Mucosa of rectum (tissue), 2 donors: ENCODE results near the gene COBL.

Experiments used
- H3K27ac ChIP-seq, 2 donors: one replicate each; pipeline ENCODE4 v1.7.0; 2013; ENCODE audit warnings: inconsistent platforms in 2 of 2, low read depth in 2 of 2, low read length in 2 of 2
- H3K27me3 ChIP-seq, 2 donors: one replicate each; pipeline ENCODE4 v1.7.0; 2013; ENCODE audit warnings: low read length in 2 of 2; ENCODE audit not compliant: control insufficient read depth in 2 of 2, insufficient read depth in 2 of 2
- H3K36me3 ChIP-seq, 2 donors: one replicate each; pipeline ENCODE4 v1.7.0; 2013; ENCODE audit warnings: low read length in 2 of 2; ENCODE audit not compliant: control insufficient read depth in 2 of 2, insufficient read depth in 2 of 2
- H3K4me1 ChIP-seq, 2 donors: one replicate each; pipeline ENCODE4 v1.7.0; 2013; ENCODE audit warnings: low read length in 2 of 2, mild to moderate bottlenecking in 1 of 2; ENCODE audit not compliant: control insufficient read depth in 2 of 2, insufficient read depth in 2 of 2
- H3K4me3 ChIP-seq, 2 donors: one replicate each; pipeline ENCODE4 v1.7.0; 2013; ENCODE audit warnings: low read length in 2 of 2
- H3K9ac ChIP-seq, 2 donors: one replicate each; pipeline ENCODE4 v1.7.0; 2013; ENCODE audit warnings: low read length in 2 of 2, low read depth in 1 of 2, mild to moderate bottlenecking in 1 of 2
- H3K9me3 ChIP-seq, 2 donors: one replicate each; pipeline ENCODE4 v1.7.0; 2013; ENCODE audit warnings: low read length in 2 of 2; ENCODE audit not compliant: control insufficient read depth in 2 of 2
- donor health status: healthy.
- donor health status: Normal muscosa, but diverticular disease.

COBL gene

GRCh38 chr7:51350546-51350896 lies 33.9 kb upstream of the COBL start:
- no peak overlapping the region for H3K9ac ChIP-seq
- peak overlapping the region; percentile 32 to 71 for H3K27ac ChIP-seq
- H3K36me3 ChIP-seq: no peaks in the 10 kb centered on the region
- H3K4me3 ChIP-seq: no peak overlapping the region
- no peaks in the 10 kb centered on the region for H3K27me3 ChIP-seq
- H3K4me1 ChIP-seq: peaks cover 4 to 9% of the 10 kb centered on the region in 2 donors
- no peaks in the 10 kb centered on the region for H3K9me3 ChIP-seq

DNA sequence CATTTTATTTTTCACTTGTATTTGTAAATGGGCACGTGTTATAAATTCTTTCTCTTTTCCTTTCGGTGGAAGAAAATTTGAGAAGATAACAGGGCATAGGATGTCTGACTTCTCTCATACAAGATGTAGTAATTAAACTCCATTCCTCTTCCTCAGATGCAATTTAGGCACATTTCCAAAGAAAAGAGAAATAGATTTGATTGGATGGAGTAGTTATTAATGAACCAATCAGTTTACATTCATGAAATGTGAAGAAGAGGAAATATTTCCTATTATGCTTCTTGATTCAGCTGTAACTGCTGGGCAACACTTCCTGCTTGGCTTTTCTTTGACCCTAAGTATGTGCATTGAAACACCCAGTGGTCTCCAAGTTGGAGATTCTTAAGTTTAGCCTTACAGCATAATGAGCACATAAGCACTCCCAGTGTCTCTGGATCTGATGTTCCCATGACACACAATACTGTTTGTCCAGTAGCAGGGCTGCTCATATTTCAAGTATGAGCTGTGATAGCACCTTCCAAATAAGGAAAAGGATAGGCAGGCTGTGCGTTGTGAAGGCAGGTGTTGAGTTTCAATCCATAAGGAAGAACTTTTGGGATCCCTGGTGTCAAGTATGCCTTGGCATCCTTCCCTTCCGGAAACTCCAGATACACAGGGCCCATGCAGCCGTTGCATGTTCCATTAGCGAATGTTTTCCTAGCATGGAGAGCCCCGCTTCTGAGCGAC lies 33.4 kb upstream of the COBL start:
- Histone ChIP-seq H3K9me3 (no peaks in the 10 kb centered on the region), H3K4me3 (no peak overlapping the region), H3K36me3 (no peaks in the 10 kb centered on the region), H3K4me1 (peaks cover 4 to 9% of the 10 kb centered on the region in 2 donors), H3K27me3 (no peaks in the 10 kb centered on the region), H3K27ac (peak overlapping the region; percentile 32 to 71), H3K9ac (peak overlapping the region in 1 of 2 donors; percentile 32)

GRCh38 chr7:51346126-51346525 lies 29.5 kb upstream of the COBL start:
- Histone ChIP-seq H3K27me3 (no peaks in the 10 kb centered on the region), H3K4me3 (no peak overlapping the region), H3K4me1 (peaks cover 4 to 9% of the 10 kb centered on the region in 2 donors), H3K36me3 (no peaks in the 10 kb centered on the region), H3K27ac (no peak overlapping the region), H3K9me3 (no peaks in the 10 kb centered on the region), H3K9ac (no peak overlapping the region)

DNA sequence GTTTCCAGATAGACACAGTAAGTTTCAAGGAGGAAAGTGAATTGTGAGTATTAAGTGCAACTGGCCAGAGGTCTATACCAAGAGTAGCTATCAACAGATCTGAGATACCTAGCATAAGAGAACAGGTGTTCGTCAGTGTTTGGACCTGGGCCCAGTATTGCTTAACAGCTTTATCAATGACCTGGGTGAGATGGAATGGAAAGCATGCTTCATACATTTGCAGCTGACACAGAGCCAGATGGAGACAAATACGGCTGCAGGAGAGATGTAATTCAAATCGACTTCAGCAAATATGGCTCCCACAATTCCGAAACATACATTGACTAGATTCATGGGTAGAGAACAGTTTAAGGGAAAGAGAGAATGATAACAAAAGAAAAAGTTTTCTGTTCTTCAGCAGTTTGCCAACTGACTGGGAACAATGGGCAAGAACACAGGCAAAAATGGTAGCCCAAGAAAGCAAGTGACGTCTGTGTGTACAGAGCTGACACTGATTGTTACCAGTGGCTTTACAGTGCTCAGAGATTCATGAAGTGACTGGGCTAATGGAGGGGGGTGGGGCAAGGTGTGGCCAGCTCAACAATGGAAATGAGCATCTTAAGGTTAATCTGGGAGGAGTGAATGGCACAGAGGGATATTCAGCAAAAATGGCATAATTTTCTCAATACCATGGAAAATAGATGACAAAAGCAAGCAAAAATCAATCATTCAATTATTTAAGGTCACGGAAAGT lies 28.0 kb upstream of the COBL start:
- H3K4me3 ChIP-seq: no peak overlapping the region
- no peaks in the 10 kb centered on the region for H3K27me3 ChIP-seq

DNA sequence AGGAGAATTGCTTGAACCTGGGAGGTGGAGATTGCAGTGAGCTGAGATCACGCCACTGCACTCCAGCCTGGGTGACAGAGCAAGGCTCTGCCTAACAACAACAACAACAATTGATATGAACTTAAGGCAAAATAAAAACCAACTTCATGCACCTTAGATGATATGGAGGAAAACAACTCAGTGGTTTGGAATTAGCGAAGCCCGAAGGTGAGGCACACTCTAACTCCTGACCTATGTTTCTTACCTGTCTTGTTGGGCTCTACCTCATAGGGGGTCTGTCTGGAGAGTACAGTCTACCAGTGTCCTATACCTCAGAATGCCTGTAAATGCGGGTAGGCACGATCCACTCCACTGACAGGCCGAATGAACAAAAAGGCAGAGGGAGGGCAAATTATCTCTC lies 24.3 kb upstream of the COBL start:
- no peak overlapping the region for H3K27ac ChIP-seq
- H3K36me3 ChIP-seq: no peaks in the 10 kb centered on the region
- H3K4me1 ChIP-seq: no peaks in the 10 kb centered on the region
- H3K9me3 ChIP-seq: no peaks in the 10 kb centered on the region
- no peaks in the 10 kb centered on the region for H3K27me3 ChIP-seq
- no peak overlapping the region for H3K4me3 ChIP-seq
- no peak overlapping the region for H3K9ac ChIP-seq

More for the DNA sequence above, 28.0 kb upstream of the COBL start:
- no peak overlapping the region for H3K27ac ChIP-seq
- no peak overlapping the region for H3K9ac ChIP-seq
- no peaks in the 10 kb centered on the region for H3K36me3 ChIP-seq
- no peaks in the 10 kb centered on the region for H3K4me1 ChIP-seq
- H3K9me3 ChIP-seq: no peaks in the 10 kb centered on the region

- H3K9me3 ChIP-seq: no peaks in the 10 kb centered on the region
- no peaks in the 10 kb centered on the region for H3K27me3 ChIP-seq
- H3K4me1 ChIP-seq: no peaks in the 10 kb centered on the region
- H3K27ac ChIP-seq: no peak overlapping the region
- H3K36me3 ChIP-seq: no peaks in the 10 kb centered on the region
- H3K4me3 ChIP-seq: no peak overlapping the region
- H3K9ac ChIP-seq: no peak overlapping the region
Measured at GRCh38 chr7:51340029-51340838, 23.6 kb upstream of the COBL start.

GRCh38 chr7:51335057-51335456 lies 18.4 kb upstream of the COBL start:
- H3K9ac ChIP-seq: no peak overlapping the region
- no peak overlapping the region for H3K4me3 ChIP-seq
- H3K4me1 ChIP-seq: no peaks in the 10 kb centered on the region
- H3K36me3 ChIP-seq: no peaks in the 10 kb centered on the region
- H3K9me3 ChIP-seq: no peaks in the 10 kb centered on the region
- no peaks in the 10 kb centered on the region for H3K27me3 ChIP-seq
- H3K27ac ChIP-seq: no peak overlapping the region

DNA sequence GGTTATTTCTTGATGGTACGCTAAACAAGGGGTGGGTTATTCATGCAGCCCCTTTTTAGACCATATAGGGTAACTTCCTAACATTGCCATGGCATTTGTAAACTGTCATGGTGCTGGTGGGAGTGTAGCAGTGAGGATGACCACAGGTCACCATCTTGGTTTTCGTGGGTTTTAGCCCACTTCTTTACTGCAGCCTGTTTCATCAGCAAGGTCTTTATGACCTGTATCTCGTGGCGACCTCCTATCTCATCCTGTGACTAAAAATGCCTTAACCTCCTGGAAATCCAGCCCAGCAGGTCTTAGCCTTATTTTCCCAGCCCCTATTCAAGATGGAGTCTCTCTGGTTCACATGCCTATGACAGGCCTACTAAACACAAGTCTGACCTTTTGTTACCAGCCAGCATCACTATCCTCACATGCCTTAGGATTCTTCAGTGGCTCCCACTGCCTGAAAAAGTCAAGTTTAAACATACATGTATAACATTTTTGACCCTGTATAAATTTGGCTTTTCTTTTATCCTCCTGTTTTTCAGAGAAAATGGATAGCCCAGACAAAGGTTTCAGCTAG lies 13.2 kb upstream of the COBL start:
- Histone ChIP-seq H3K36me3 (no peaks in the 10 kb centered on the region), H3K27ac (no peak overlapping the region)

GRCh38 chr7:51328351-51328801 lies 11.8 kb upstream of the COBL start:
- no peak overlapping the region for H3K4me3 ChIP-seq
- H3K36me3 ChIP-seq: no peaks in the 10 kb centered on the region
- H3K27ac ChIP-seq: peak overlapping the region; percentile 13 to 38
- no peaks in the 10 kb centered on the region for H3K27me3 ChIP-seq
- no peaks in the 10 kb centered on the region for H3K9me3 ChIP-seq
- peaks cover 2 to 7% of the 10 kb centered on the region in 2 donors for H3K4me1 ChIP-seq
- no peak overlapping the region for H3K9ac ChIP-seq

More for the DNA sequence above, 13.2 kb upstream of the COBL start:
- Histone ChIP-seq H3K4me3 (no peak overlapping the region), H3K27me3 (no peaks in the 10 kb centered on the region), H3K4me1 (peaks cover 2 to 7% of the 10 kb centered on the region in 2 donors), H3K9me3 (no peaks in the 10 kb centered on the region), H3K9ac (no peak overlapping the region)
